Activated naive CD8-positive, alpha-beta T cell treated with anti-CD3 and anti-CD28 coated beads, Interleukin-2, amount 10 ng/mL, durations not matched to agents 7 days and 5 days (primary cell): ENCODE measurements around the gene DNAJC16. TPM values are rescaled to one million over a fixed set of nuclear protein-coding genes. Genes with fewer than 3 reads are reported as not detected.

Source experiments
- ATAC-seq: fragments of 150-1000 bp; cut with Tn5 transposase; one replicate; pipeline ENCODE4 v1.10.0; 2021; ENCODE audit warnings: low read depth, moderate library complexity
- POLR2A ChIA-PET: fragments of 350-600 bp; sonication (Branson Sonifier 250); formaldehyde crosslinking; loops from one replicate; lab custom pipeline; 2021; ENCODE audit warnings: antibody characterized with exemption; lab: Charles Lee
- DNase-seq: peaks from one replicate; pipeline ENCODE4 v3.0.0; 2021
- H3K27ac Mint-ChIP-seq: one replicate; pipeline ENCODE4 v1.8.0; 2022; ENCODE audit warnings: mild to moderate bottlenecking, mixed read lengths
- H3K27me3 Mint-ChIP-seq: one replicate; pipeline ENCODE4 v1.8.0; 2022; ENCODE audit warnings: mild to moderate bottlenecking, moderate library complexity, mixed read lengths
- H3K36me3 Mint-ChIP-seq: one replicate; pipeline ENCODE4 v1.8.0; 2021; ENCODE audit warnings: mild to moderate bottlenecking, mixed read lengths
- H3K4me1 Mint-ChIP-seq: one replicate; pipeline ENCODE4 v1.8.0; 2021; ENCODE audit warnings: mixed read lengths
- H3K4me3 Mint-ChIP-seq: one replicate; pipeline ENCODE4 v1.8.0; 2022; ENCODE audit warnings: mild to moderate bottlenecking, moderate library complexity, mixed read lengths
- H3K9me3 Mint-ChIP-seq: one replicate; pipeline ENCODE4 v1.8.0; 2021; ENCODE audit warnings: mixed read lengths
- total RNA-seq, 2 experiments: library from RNA; stranded (reverse); gene quantifications; one replicate each; pipeline ENCODE4 v1.2.3, GENCODE V29; 2021

The DNAJC16 gene
- total RNA-seq, 2 experiments from 2014 or later: 15.7 to 18.9 TPM

DNA sequence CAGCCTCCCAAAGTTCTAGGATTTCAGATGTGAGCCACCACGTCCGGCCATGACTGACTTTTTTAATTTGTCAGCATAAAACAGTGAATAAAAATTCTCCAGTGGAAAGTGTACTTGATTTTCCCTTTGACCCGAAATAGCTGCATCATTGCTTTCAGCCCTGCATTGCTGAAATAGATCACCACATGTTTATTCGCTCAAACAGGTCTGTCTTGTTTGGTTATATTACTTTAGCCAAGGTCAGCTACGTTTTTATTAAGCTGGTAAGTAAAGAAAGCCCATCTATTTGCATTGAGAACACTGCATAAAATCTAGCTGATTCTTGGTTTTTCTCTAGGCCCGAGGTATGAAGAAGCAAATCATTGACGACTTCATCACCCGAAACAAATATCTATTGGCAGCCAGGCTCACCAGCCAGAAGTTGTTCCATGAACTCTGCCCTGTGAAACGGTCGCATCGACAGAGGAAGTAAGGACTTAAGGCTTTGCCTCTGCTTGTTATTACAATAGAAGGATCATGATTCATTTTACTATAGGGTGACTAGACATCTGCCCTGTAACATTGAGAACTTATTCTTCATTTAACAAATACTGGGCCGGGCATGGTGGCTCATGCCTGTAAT, 32.7 kb downstream of the DNAJC16 start:
- H3K27ac Mint-ChIP-seq: no peak overlapping the region
- POLR2A ChIA-PET: no interaction called here
- no peak for ATAC-seq
- no peak for DNase-seq
- peaks cover 2% of the 10 kb centered on the region for H3K4me1 Mint-ChIP-seq
- H3K27me3 Mint-ChIP-seq: no peaks in the 10 kb centered on the region
- H3K36me3 Mint-ChIP-seq: peaks cover 8% of the 10 kb centered on the region
- H3K4me3 Mint-ChIP-seq: no peak overlapping the region
- H3K9me3 Mint-ChIP-seq: no peaks in the 10 kb centered on the region

DNA sequence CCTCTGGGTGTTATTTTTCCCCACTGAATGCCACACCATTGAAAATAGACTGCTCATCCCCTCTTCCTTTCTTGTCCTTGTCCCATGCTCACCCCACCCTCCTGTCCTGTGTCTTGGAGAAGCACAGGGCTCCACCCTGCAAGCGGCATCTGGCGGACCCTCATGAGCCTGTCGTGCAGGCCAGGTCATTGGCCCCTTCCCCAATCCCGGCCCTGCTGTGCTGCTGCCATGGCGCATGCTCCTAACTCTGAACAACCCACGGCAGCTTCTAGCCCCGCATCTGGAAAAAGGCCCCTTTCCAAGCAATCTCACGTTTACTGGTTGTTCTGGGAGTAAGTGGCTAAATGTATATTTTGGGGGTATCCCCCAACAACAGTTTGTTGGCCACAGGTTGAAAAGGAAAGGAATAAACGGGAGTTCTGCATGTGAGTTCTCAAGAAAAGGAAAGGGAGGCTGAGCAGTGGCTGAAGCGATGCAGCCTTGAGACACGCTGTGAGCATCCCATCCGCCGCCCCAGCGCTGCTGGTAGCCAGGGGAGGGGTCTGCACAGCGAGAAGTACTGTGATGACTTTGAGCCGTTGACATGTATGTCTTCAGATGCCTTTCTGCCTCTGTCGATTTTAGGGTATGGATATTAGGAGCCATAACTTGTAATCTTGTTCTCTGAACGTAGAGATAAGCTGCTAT, 41.9 kb downstream of the DNAJC16 start:
- POLR2A ChIA-PET: interaction anchor here (0.7 kb wide), 1 partner anchor 266 kb away, joined by 3 read pairs; no protein-coding TSS in a partner anchor
- peaks cover 21% of the 10 kb centered on the region for H3K36me3 Mint-ChIP-seq
- ATAC-seq: no peak
- no peak for DNase-seq
- no peaks in the 10 kb centered on the region for H3K4me1 Mint-ChIP-seq
- H3K27me3 Mint-ChIP-seq: no peaks in the 10 kb centered on the region
- H3K4me3 Mint-ChIP-seq: no peak overlapping the region
- H3K27ac Mint-ChIP-seq: no peak overlapping the region
- H3K9me3 Mint-ChIP-seq: no peaks in the 10 kb centered on the region

DNA sequence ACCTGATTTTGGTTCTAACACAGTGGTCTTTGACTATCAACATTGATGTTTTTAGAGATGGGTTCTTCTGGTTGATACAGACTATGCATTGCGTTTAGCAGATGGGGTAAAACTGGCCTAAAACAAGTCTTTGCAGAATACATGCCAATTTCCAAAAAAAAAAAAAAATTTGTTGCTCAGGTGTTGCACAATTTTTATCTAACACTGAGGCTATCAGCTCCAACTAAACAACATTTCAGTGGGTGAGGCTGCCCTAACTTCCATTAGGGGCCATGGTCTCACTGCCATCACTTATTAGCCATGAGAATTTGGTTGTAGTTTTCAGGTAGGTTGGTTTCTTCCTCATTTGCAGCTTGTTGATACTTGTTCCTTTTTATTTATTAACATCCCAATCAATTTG, 44.2 kb downstream of the DNAJC16 start:
- POLR2A ChIA-PET: no interaction called here
- no peak overlapping the region for H3K27ac Mint-ChIP-seq
- DNase-seq (no peak), ATAC-seq (no peak)
- H3K27me3 Mint-ChIP-seq: no peaks in the 10 kb centered on the region
- no peak overlapping the region for H3K4me3 Mint-ChIP-seq
- no peaks in the 10 kb centered on the region for H3K9me3 Mint-ChIP-seq
- H3K36me3 Mint-ChIP-seq: peaks cover 19% of the 10 kb centered on the region
- no peaks in the 10 kb centered on the region for H3K4me1 Mint-ChIP-seq

DNA sequence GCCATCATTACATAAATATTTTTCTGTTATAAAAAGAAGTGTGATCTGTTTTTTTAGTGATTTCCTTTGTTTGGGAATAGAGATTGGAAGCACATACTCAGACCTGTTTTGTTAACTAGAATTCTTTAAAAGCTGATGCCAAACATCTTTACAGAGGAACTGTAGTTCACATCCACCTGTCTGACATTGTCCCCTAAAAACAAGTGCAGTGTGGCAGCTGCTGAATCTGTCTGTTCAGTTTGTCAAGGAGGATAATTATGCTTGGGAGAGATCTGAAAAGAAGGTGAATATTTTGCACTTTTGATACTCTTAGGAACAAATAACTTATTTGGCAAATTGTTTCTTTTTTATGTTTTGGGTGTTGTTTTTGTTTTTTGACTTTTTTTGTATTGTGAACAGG, 44.6 kb downstream of the DNAJC16 start:
- POLR2A ChIA-PET: interaction anchor here (0.7 kb wide), 2 partner anchors 32 to 261 kb away, joined by 4 to 5 read pairs; no protein-coding TSS in a partner anchor
- DNase-seq (no peak), ATAC-seq (no peak)
- H3K9me3 Mint-ChIP-seq: no peaks in the 10 kb centered on the region
- no peaks in the 10 kb centered on the region for H3K4me1 Mint-ChIP-seq
- H3K27ac Mint-ChIP-seq: peak overlapping the region; percentile 6
- no peak overlapping the region for H3K4me3 Mint-ChIP-seq
- H3K27me3 Mint-ChIP-seq: no peaks in the 10 kb centered on the region
- H3K36me3 Mint-ChIP-seq: peaks cover 17% of the 10 kb centered on the region

DNA sequence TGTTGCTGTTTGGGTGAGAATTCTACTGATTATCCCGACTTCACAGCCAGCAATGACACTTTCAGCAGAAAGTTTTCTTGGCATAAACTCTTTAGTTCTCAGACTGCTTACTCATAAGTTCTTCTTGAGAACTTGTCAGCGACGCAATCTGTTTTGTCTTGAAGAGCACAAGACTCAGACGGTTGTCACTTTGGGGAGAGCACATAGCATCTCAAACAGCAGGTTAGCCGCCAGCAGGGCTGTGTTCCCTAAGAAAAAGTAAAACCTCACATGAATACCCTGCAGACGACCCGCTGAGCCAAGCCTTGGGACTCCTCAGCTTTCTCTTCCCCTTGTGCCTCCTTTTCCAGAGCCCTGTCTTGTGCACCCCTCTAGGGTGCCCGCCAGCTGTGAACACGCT, 46.8 kb downstream of the DNAJC16 start:
- H3K9me3 Mint-ChIP-seq: no peaks in the 10 kb centered on the region
- POLR2A ChIA-PET: interaction anchor here (0.7 kb wide), 1 partner anchor 9 kb away, joined by 3 read pairs; no protein-coding TSS in a partner anchor
- peaks cover 12% of the 10 kb centered on the region for H3K4me1 Mint-ChIP-seq
- peaks cover 15% of the 10 kb centered on the region for H3K36me3 Mint-ChIP-seq
- H3K27me3 Mint-ChIP-seq: no peaks in the 10 kb centered on the region
- H3K4me3 Mint-ChIP-seq: no peak overlapping the region
- DNase-seq (no peak), ATAC-seq (no peak)
- H3K27ac Mint-ChIP-seq: no peak overlapping the region

DNA sequence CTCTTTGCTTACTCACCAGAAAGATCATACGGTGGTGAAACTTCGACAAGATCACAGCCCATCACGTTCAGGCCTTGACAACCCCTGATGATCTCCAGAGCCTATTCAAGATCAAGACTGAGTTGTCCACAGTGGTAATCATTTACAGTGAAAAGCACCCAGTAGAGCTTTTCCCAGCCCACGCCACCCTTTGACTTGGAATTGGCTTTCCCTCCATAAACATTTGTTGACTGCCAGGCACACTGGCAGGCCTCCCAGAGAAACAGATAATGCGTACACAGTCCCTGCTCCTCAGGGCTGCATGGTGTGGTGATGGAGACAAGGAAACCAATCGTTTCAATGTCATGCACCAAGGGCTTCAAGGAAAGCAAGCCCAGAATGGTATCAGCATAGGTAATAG, 48.1 kb downstream of the DNAJC16 start:
- Mint-ChIP-seq H3K4me1 (peaks cover 25% of the 10 kb centered on the region), H3K4me3 (no peak overlapping the region), H3K27me3 (no peaks in the 10 kb centered on the region), H3K36me3 (peaks cover 14% of the 10 kb centered on the region), H3K9me3 (no peaks in the 10 kb centered on the region), H3K27ac (no peak overlapping the region)
- ATAC-seq: no peak
- POLR2A ChIA-PET: interaction anchor here (1.3 kb wide), 1 partner anchor 10 kb away, joined by 3 read pairs; no protein-coding TSS in a partner anchor
- no peak for DNase-seq

DNA sequence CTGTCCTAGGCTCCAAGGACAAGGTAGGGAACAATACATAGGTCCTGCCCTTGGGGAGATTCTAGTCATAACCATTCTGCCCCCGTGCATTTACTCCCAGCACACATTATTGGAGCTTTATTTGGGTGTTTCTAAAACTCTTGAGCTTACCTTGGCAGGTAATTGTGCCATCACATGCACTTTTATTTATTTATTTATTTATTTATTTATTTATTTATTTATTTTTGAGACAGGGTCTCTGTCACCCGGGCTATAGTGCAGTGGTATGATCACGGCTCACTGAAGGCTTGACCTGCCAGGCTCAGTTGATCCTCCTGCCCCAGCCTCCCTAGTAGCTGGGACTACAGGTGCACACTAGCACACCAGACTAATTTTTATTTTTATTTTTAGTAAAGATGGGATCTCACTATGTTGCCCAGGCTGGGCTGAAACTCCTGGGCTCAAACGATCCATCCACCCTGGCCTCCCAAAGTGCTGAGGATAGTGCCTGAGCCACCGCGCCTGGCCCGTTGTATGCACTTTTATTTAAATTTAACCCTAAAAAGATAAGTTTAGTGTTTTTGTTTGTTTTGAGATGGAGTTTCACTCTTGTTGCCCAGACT, 49.0 kb downstream of the DNAJC16 start:
- Mint-ChIP-seq H3K36me3 (peaks cover 16% of the 10 kb centered on the region), H3K4me1 (peaks cover 27% of the 10 kb centered on the region), H3K27ac (no peak overlapping the region), H3K27me3 (no peaks in the 10 kb centered on the region), H3K4me3 (no peak overlapping the region), H3K9me3 (no peaks in the 10 kb centered on the region)
- ATAC-seq (no peak), DNase-seq (no peak)
- POLR2A ChIA-PET: interaction anchor here (1.3 kb wide), 1 partner anchor 9 kb away, joined by 3 read pairs; no protein-coding TSS in a partner anchor

DNA sequence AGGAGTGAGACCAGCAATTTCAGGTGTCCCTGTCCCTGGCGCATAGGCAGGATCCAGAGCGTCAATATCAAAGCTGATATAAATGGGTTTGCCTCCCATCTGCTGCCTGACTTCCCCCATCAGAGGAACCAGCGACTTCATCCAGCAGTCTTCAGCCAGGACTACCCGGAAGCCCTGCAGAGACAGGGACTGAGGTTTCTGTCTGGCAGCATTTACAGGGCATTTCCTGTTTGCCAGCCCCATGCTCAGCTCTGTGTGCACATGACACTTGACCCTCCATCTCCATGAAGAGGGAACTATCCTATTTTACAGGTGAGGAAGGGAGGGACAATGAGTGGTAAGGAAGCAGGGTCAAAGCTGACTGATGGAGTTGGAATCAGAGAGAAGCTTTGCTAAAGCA, 51.0 kb downstream of the DNAJC16 start:
- H3K27ac Mint-ChIP-seq: peak overlapping the region; percentile 98
- peaks cover 27% of the 10 kb centered on the region for H3K4me1 Mint-ChIP-seq
- H3K27me3 Mint-ChIP-seq: no peaks in the 10 kb centered on the region
- peaks cover 17% of the 10 kb centered on the region for H3K36me3 Mint-ChIP-seq
- H3K9me3 Mint-ChIP-seq: no peaks in the 10 kb centered on the region
- DNase-seq (peak; percentile 33), ATAC-seq (peak; percentile 38)
- peak overlapping the region; percentile 64 for H3K4me3 Mint-ChIP-seq
- POLR2A ChIA-PET: interaction anchor here (0.6 to 3.0 kb wide), 4 partner anchors 41 to 244 kb away, joined by 4 to 13 read pairs (median 8); partner anchors contain the start of gene DNAJC16

DNA sequence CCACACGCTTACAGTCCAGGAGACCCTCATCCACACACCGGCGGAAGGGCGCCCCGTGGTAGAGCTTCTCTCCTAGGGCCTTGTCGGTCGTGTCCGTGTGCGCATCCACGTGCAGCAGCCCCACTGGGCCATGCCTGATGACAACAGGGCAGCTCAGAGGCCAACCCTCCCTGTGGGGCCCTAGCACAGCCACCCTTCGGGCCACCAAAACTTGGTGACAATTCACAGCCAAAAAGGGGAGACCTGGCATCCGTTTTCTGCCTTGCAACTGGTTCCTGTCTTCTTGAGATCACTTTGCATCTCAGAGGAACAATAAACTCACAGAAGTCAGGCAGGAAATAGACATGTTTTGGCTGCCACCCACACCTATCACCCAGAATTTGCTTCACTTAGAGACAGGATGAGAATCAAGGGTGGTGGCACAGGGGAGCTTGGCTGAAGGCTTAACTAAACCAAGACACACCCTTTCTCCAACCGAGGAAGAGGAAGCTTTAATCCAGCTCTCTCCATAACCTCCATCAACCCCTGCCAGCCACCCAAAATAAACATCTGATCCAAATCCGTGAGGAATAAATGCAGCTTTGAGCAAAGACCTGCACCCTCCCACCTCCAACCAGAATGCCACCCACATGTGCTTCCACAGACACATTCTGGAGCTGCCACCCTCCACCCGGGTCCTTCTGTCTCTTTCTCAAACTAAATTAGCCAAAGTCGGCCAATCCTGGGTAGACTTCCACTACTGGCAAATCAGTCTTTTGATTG, 52.5 kb downstream of the DNAJC16 start:
- ATAC-seq: peak; percentile 85
- Mint-ChIP-seq H3K27me3 (no peaks in the 10 kb centered on the region), H3K9me3 (no peaks in the 10 kb centered on the region), H3K27ac (peak overlapping the region; percentile 98), H3K4me3 (peak overlapping the region; percentile 66), H3K36me3 (peaks cover 15% of the 10 kb centered on the region), H3K4me1 (peaks cover 32% of the 10 kb centered on the region)
- peak; percentile 50 for DNase-seq
- POLR2A ChIA-PET: interaction anchor here (0.5 to 3.0 kb wide), 7 partner anchors 9 to 385 kb away, joined by 3 to 13 read pairs (median 6); partner anchors contain the start of gene DNAJC16

DNA sequence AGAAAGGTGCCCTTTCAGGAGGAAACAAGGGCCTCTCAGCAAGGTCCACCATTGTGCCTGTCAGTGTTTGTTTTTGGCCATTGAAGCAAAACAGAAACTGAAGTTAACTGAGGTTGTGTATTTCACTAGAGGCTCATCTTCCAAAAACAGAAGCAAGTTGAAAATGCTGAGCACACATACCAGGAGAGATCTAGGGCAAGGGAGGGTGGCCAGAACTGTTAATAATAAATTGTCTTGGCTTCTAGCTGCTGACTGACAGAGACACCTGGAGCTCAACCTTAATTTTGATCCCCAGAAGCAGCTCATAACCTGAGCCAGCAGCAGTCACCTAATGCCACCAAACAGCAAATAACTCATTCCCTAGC, 53.0 kb downstream of the DNAJC16 start:
- Mint-ChIP-seq H3K27ac (peak overlapping the region; percentile 98), H3K4me3 (peak overlapping the region; percentile 66), H3K9me3 (no peaks in the 10 kb centered on the region), H3K36me3 (peaks cover 15% of the 10 kb centered on the region), H3K27me3 (no peaks in the 10 kb centered on the region), H3K4me1 (peaks cover 34% of the 10 kb centered on the region)
- DNase-seq (no peak), ATAC-seq (peak; percentile 1)
- POLR2A ChIA-PET: interaction anchor here (0.9 to 3.0 kb wide), 4 partner anchors 9 to 53 kb away, joined by 3 to 13 read pairs (median 8); partner anchors contain the start of gene DNAJC16

DNA sequence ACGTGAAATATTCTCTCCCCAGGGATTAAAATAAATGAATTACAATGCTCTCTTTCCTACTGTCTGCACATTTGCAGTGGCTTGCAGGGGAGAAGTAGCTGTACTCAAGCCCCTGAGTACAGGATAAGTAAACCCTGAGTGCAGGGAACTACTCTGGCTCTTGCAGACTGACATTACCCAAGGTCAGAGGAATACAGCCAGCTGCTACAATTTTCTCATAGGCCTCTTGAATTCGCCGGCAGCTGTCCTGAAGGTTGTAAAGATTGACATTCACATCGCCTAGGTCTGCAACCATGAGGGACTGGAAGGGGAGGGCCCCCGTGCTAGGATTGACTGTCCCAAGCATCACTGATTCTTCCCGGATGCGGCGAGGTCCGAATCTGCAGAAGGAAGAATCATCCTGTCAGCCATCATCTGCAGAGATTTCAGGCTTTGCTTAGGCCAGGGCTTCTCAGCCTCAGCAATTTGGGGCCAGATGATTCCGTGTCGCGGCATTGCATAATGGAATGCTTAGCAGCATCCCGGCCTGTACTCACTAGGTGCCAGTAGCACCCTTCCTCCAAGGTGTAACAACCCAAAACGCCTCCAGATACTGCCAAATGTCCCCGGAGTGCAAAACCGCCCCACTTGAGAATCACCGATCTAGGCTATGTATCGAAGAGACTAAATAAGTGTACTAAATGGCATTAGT, 56.5 kb downstream of the DNAJC16 start:
- H3K27me3 Mint-ChIP-seq: no peaks in the 10 kb centered on the region
- no peak for DNase-seq
- H3K4me1 Mint-ChIP-seq: peaks cover 26% of the 10 kb centered on the region
- H3K36me3 Mint-ChIP-seq: peaks cover 17% of the 10 kb centered on the region
- H3K4me3 Mint-ChIP-seq: peak overlapping the region; percentile 80
- no peaks in the 10 kb centered on the region for H3K9me3 Mint-ChIP-seq
- ATAC-seq: no peak
- POLR2A ChIA-PET: interaction anchor here (1.2 kb wide), 1 partner anchor 9 kb away, joined by 3 read pairs; no protein-coding TSS in a partner anchor
- peak overlapping the region; percentile 73 for H3K27ac Mint-ChIP-seq
